ENCODE results near the gene RPL27A.

RPL27A gene

GRCh38 chr11:8701891-8702597, 19.5 kb downstream of the RPL27A start:
- DNase-seq (ENCODE audit: low read depth) = no peak

GRCh38 chr11:8702598-8702915, 20.0 kb downstream of the RPL27A start:
- DNase-seq (ENCODE audit: low read depth) = no peak

GRCh38 chr11:8704136-8704535, 21.5 kb downstream of the RPL27A start:
- DNase-seq (ENCODE audit: low read depth) = no peak

GRCh38 chr11:8705146-8705545, 22.6 kb downstream of the RPL27A start:
- DNase-seq (ENCODE audit: low read depth) = no peak

- no peak for DNase-seq (ENCODE audit: low read depth)
Measured at GRCh38 chr11:8706673-8707432, 24.3 kb downstream of the RPL27A start.

- no peak for DNase-seq (ENCODE audit: low read depth)
Measured at GRCh38 chr11:8707541-8708191, 25.1 kb downstream of the RPL27A start.

GRCh38 chr11:8709002-8709672, 26.5 kb downstream of the RPL27A start:
- peak; percentile 94 for DNase-seq (ENCODE audit: low read depth)

- DNase-seq (ENCODE audit: low read depth) = no peak
Measured at GRCh38 chr11:8709777-8710176, 27.2 kb downstream of the RPL27A start.

GRCh38 chr11:8711895-8712442, 29.4 kb downstream of the RPL27A start:
- no peak for DNase-seq (ENCODE audit: low read depth)

GRCh38 chr11:8712506-8712905, 29.9 kb downstream of the RPL27A start:
- no peak for DNase-seq (ENCODE audit: low read depth)

GRCh38 chr11:8713760-8714454, 31.3 kb downstream of the RPL27A start:
- no peak for DNase-seq (ENCODE audit: low read depth)

- no peak for DNase-seq (ENCODE audit: low read depth)
Measured at GRCh38 chr11:8714622-8715225, 32.1 kb downstream of the RPL27A start.

- no peak for DNase-seq (ENCODE audit: low read depth)
Measured at GRCh38 chr11:8715501-8715900, 32.9 kb downstream of the RPL27A start.

- no peak for DNase-seq (ENCODE audit: low read depth)
Measured at GRCh38 chr11:8717544-8717875, 34.9 kb downstream of the RPL27A start.

GRCh38 chr11:8717876-8718753, 35.5 kb downstream of the RPL27A start:
- no peak for DNase-seq (ENCODE audit: low read depth)

GRCh38 chr11:8719211-8719649, 36.6 kb downstream of the RPL27A start:
- DNase-seq (ENCODE audit: low read depth) = peak; percentile 95

- DNase-seq (ENCODE audit: low read depth) = no peak
Measured at GRCh38 chr11:8719721-8720120, 37.1 kb downstream of the RPL27A start.

GRCh38 chr11:8720352-8720751, 37.8 kb downstream of the RPL27A start:
- DNase-seq (ENCODE audit: low read depth) = no peak

GRCh38 chr11:8720868-8721608, 38.4 kb downstream of the RPL27A start:
- no peak for DNase-seq (ENCODE audit: low read depth)

Data from GM04503 (cell line).